Retina (tissue), 1 donor: Measurements from ENCODE around the gene ADSS1.
"Not testable (repeated sequence)": the region's sequence is repeated elsewhere in the genome, so short reads cannot be mapped to it uniquely, and the experiment has no call there.

Source experiments
- DNase-seq: peaks from one replicate; pipeline ENCODE4 v3.0.0-alpha.2; 2016

ADSS1 gene

GRCh38 chr14:104734991-104735779, 11.2 kb downstream of the ADSS1 start:
- no peak for DNase-seq

GRCh38 chr14:104735830-104736642, 12.0 kb downstream of the ADSS1 start:
- DNase-seq = peak; percentile 27

GRCh38 chr14:104738375-104739019, 14.5 kb downstream of the ADSS1 start:
- DNase-seq = no peak

- DNase-seq = no peak
Observed at GRCh38 chr14:104739026-104739425, 15.0 kb downstream of the ADSS1 start.

GRCh38 chr14:104739546-104740516, 15.8 kb downstream of the ADSS1 start:
- DNase-seq = no peak

DNA sequence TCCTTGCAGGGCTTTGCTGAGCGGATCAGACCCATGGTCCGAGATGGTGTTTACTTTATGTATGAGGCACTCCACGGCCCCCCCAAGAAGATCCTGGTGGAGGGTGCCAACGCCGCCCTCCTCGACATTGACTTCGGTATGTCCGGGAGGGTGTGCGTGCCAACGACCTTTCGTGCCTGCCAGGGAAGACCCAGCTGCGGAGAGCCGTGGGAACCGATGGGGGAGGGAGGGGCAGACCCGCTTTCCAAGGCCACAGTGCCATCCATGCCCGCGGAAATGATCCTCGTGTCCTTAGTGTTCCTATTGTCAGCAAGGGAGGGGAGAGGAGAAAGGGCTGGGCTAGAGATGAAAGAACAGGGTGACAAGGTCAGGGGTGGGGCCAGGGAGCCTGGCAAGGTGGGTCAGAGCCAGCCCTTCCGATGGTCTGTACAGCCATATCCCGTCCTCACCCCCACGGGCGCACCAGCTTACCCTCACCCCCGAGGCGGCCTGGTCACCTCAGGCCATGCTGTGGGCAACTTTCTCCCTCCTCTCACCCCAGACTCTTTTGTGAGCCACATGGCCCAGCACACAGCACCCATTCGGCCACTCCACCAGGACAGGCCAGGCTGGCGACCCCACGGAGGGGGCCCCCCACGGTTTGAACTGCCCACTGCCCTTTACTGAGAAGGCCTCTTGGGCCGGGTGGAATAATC, 17.2 kb downstream of the ADSS1 start:
- no peak for DNase-seq

GRCh38 chr14:104741803-104742251, 17.8 kb downstream of the ADSS1 start:
- DNase-seq = no peak

GRCh38 chr14:104742586-104743455, 18.8 kb downstream of the ADSS1 start:
- no peak for DNase-seq

GRCh38 chr14:104743461-104744380, 19.7 kb downstream of the ADSS1 start:
- no peak for DNase-seq

- no peak for DNase-seq
Observed at GRCh38 chr14:104744484-104744883, 20.5 kb downstream of the ADSS1 start.

DNA sequence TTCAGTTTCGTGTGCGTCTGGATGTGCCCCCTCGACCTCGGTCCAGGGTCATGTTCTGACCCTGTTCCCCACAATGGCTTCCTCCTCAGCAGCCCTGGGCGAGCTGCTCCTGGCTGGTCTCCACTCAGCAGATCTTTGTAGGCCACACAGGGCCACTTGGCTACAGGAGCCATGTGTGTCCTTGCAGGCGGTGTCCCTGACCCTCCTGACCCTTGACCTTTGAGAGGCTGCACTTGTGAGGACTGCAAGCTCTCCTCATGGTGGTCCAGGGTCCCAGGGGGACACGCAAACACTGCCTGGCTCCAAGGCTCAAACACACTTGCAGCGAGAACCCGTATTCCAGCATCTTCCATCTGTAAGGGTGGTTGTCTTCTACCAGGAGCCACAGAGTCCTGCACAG, 21.4 kb downstream of the ADSS1 start:
- no peak for DNase-seq

DNA sequence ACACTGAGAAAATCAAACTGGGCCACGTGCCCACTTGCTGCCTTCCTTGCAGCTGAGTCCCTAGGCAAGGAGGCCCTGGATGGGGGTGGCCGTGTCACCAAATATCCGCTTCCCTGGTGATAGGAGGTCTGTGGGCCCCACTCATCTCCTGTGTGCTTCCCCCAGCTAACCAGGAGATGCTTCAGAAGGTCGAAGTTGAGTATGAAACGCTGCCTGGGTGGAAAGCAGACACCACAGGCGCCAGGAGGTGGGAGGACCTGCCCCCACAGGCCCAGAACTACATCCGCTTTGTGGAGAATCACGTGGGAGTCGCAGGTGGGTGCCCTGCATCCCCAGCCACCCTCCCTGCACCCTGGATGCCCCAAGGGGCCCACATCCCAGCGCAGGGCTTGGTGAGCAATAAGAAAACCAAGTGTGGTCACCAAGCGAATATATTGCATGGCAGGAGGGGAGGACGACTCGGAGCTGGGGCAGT, 22.1 kb downstream of the ADSS1 start:
- no peak for DNase-seq

DNA sequence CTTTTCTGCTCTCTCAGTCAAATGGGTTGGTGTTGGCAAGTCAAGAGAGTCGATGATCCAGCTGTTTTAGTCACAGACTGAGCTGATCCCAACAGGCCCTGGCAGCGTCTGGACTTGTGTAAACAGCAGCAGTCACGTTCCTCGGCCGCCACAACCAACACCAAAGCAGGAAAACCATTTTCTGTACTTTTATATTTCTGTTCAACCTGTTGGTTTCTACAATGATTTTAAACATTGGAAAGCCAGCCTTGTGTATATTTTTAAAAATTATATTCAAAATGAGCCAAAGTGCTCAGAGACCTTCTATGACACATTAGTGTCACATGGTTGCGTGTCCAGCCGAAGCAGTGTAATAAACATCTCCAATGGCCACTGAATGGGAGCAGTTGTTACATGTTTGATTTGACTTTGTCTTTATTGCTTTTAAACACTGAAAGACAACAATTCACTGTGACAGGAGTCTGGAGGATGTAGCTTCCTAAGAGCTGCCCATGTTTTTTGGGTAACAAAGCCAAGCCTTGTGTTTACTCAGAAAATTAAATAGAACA, 23.0 kb downstream of the ADSS1 start:
- no peak for DNase-seq

DNA sequence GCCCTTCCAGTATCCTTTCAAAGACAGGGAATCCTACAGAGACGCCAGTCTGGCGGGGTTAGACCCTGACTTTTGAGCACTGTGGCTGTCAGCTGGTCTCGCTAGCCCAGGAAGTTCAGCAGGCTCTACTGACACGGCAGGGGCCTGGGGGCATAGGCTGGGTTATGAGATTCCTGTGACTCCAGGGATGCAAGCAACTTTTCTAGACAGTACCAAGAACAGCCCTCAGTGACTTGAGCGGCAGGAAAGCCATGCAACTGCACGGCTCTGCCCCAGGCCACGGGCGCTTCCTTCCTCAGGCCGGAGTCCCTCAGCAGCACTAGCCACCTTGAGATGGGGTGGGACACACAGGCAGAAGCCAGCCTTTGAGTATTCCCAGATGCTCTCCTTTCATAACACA, 23.8 kb downstream of the ADSS1 start:
- DNase-seq = no peak

- no peak for DNase-seq
Observed at GRCh38 chr14:104749111-104749649, 25.2 kb downstream of the ADSS1 start.

- no peak for DNase-seq
Observed at GRCh38 chr14:104750056-104750752, 26.2 kb downstream of the ADSS1 start.

GRCh38 chr14:104750753-104751057, 26.7 kb downstream of the ADSS1 start:
- DNase-seq = not testable (repeated sequence)
